NCI-H1105 treated with DMSO at 0.1 percent for 48 hours (cell line): ENCODE results near the gene CRB2.

ENCODE experiments used
- DNase-seq: peaks from one replicate; lab custom pipeline; 2025; lab: John Stamatoyannopoulos, UW

Gene CRB2

GRCh38 chr9:123355761-123356431, at the start of gene CRB2:
Gene CRB2 (plus strand): TSS chr9:123356197. CDS start chr9:123356261, 64 bp downstream.
- no peak for DNase-seq

- DNase-seq: no peak
Observed at GRCh38 chr9:123309611-123310010, 46.4 kb upstream of the CRB2 start.

DNA sequence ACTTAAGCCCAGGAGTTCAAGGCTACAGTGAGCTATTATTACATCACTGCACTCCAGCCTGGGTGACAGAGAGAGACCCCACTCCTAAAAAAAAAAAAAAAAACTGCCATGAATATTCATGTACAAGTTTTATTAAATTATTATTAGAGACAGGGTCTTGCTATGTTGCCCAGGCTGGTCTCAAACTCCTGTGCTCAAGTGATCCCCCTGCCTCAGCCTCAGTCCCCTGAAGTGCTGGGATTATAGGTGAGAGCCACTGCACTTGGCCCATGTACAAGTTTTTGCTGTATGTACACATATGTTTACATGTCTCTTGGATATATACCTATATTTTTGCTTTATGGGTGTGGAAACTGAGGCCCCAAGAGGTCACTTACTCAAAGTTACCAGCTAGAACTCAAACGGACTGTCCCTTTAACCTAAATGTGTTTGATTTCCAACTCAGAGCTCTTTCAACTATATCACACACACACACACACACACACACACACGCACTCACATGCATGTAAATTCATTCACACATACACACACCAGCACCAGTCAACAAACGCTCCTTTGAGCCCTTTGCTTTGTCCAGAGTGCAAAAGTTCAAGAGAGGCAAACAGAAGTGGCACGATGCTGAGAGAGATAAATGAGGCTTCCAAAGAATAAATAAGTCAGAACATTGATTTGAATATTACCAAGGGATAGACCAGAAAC, 45.3 kb upstream of the CRB2 start:
- DNase-seq: no peak

DNA sequence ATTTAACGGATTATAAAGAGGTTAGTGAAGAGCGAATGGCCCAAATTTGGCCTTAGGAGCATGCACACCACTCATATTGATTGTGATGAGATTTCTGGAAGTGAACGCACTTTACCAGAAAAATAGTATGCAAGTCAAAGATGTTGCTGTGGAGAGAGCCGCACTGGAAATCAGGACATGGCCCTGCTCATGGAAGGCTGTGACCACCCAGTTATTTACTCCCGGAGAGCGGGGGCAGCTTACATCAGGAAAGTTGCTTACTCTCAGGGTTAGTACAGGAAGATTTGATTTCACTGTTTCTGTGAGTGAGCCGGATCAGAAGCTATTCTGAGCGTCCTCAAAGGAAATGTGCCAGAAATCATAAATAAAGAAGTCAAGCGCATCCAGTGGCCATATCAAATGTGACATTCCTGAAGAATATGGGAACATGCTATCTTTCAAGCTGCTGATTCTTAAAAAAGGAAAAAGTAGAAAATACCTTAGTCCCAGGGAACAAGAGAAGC, 44.7 kb upstream of the CRB2 start:
- DNase-seq: no peak

DNA sequence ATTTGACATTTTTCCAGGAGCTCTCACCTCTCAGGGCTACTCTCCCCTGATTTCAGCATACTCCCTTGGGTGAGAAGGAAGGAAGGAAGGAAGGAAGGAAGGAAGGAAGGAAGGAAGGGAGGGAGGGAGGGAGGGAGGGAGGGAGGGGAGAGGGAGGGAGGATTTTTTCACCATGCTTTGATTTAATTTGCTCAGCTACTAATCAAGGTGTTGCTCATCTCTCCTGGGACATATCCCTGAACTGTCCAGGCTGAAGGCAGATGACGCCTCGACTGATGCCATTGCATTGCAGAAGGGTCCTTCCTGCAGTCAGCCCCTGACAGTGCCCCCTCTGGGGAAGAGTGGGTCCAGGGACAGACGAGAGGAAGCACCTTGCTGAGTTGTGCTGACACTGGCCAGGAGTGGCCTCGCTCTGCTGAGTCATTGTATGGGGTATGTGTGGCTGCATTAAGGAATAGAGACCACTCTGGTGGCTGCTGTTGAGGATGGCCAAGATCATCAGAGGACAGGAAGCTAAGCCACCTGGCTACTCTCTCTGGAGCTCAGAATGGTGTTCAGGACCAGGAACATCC, 43.6 kb upstream of the CRB2 start:
- DNase-seq: no peak

DNA sequence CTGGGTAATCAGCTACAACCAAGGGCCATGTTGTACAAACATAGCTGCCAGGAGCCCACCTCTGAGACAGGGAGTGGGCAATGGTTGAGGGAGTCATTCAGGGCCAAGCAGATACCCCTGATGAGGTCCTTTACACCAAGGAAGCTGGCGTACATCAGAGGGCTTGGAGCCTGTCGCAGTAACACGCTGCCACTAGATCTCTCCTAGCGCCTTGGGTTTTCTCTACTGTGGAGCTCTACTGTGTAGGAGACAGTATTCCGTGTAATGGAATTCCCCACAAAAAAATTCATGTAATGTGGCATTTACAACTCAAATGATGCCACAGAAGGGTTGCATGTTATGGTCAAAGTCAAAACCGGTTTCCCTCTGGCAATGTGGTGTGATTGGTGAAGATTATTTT, 41.4 kb upstream of the CRB2 start:
- DNase-seq: no peak

DNA sequence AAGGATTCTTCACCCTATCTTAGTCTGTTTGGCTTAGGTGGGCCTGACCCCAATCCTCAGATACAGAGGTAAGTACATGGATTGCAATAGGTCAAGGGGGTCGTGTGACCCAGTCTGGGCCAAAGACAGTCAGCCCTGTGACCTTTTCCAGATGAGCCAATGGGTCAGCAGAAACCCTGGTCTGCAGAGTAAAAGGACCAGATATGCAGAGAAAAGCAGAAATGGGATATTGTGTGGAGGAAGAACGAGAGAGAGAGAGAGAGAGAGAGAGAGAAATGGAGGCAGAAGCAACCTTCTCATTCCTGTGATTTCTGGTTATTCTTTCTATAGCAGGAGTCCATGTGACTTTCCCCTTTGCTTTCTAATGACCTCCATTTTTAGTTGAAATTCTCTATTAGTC, 40.4 kb upstream of the CRB2 start:
- DNase-seq: no peak

DNA sequence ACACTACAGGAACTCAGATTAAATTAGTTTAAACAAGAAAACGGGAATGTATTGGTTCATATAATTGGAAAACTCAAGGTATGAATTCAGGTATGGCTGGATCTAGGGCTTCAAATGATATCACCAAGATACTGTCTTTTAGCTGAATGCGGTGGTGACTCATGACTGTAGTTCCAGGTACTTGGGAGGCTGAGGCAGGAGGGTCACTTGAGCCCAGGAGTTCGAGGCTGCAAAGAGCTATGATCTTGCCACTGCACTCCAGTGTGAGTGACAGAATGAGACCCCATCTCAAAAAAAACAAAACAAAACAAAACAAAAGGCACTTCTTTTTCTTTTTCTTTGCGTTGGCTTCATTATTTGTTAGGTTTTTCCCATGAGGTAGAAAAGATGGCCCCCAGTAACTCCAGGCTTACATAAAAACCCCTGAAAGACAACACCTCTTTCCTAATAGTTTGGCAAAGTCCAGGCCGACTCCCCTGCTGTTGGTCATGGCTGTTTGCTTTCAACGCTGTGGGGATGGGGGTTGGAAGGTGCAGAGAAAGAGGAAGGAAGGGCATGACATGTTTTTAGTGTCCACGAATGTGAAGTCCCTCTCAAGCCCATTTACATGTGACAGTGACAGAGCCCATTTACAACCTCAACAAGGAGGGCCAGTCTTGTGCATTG, 39.8 kb upstream of the CRB2 start:
- no peak for DNase-seq

DNA sequence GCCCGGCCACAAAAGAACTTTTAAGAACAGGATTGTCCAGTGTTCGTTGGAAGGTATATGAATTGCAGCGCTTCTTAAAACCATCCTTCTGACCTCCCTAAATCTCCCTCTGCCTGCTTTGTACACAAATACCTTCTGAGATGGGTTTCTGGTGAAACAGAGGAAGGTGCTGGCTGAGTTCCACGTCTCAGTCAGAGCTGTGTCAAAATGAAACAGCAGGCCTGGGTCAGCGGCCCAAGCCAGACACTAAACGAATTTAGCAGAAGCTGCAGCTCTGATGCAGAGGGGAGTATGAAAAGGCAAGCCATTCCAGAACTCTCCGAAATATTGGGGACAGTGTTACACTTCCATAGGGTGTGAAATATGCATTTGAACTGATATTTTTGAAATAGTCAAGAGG, 37.8 kb upstream of the CRB2 start:
- DNase-seq: no peak

GRCh38 chr9:123318961-123319421, 37.0 kb upstream of the CRB2 start:
- DNase-seq: no peak

DNA sequence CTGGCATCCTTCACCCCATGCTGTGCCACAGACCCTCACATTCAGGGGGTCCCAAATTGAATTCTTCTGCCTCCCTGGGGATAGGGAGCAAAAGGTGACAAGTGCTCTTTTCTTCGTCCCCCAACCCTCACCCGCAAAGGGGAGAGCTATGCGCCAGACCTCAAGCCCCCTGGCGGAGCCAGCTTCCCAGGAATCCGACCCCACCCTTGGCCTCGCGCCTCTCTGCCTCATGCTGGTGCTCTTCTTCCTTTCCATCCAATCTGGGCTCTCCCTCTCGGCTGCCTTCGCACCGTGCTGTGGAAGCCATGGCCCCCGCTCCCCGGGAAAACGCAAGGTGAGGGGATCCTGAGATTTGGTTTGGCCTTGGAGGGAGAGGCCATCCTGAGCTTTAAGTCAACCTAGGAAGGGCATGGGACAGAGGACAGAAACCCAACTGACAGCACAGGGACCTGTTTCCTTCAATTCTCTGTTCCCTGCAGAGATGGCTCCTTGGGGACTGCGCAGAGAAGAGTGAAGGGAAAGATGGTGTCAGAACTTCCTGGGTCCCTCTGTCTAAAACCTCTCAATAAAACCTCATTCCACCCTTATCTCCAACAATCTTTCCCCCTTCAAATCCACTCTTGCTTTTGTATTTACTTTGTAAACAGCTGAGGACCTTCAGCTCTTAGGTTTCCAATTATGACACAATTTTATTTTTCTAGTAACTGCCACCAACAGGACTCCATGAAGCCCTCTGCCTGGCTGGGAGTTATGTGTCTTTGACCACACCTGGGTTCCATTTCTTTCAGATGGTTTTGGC, 36.3 kb upstream of the CRB2 start:
- no peak for DNase-seq

DNA sequence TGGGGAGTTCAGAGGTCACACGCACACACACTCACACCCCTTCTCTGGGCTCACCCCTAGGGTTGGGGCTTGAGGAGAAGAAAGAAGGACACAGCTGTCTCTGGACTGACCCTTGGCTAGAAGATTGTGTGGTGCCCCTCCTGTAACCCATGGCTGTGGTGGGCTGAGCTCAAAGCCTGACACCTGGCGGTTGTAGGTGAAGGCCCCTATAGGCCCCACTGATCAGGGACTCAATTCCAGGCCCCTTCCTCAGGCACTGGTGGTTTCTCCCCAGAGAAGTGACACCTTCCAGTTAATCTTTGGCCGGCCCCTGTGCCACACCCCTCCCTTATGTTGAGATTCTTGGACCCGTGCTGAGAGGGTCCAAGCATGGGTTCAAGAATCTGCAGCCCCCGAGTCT, 35.2 kb upstream of the CRB2 start:
- no peak for DNase-seq

DNA sequence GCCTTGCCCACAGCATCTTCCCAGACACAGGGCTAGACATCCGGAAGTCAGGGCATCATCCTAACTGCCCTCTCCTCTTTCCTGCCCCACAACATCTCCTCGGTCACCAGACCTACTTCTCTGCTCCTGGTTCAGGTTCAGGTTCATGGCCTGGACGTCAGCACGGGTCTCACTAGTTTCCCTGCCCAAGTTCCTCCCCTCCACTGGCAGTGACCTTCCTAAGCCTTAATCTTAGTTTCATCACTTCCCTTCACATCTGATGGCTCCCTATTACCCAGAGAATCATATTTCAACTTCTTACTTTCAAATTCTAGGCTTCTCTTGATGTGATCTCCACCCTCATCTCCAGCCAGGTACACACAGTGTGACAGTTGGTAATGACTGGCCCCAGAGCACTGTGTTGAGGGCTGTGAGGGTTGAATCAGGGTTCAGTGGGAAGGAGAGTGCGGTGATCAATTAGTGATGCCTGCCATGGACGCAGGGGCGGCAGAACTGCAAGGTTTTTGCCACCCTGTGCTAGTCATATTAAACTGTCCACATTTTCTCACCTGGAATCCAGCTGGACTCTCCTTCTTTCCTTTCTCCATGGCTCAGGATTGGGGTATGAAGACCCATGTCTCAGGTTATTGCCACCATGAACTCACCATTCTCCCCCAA, 34.3 kb upstream of the CRB2 start:
- DNase-seq: no peak

DNA sequence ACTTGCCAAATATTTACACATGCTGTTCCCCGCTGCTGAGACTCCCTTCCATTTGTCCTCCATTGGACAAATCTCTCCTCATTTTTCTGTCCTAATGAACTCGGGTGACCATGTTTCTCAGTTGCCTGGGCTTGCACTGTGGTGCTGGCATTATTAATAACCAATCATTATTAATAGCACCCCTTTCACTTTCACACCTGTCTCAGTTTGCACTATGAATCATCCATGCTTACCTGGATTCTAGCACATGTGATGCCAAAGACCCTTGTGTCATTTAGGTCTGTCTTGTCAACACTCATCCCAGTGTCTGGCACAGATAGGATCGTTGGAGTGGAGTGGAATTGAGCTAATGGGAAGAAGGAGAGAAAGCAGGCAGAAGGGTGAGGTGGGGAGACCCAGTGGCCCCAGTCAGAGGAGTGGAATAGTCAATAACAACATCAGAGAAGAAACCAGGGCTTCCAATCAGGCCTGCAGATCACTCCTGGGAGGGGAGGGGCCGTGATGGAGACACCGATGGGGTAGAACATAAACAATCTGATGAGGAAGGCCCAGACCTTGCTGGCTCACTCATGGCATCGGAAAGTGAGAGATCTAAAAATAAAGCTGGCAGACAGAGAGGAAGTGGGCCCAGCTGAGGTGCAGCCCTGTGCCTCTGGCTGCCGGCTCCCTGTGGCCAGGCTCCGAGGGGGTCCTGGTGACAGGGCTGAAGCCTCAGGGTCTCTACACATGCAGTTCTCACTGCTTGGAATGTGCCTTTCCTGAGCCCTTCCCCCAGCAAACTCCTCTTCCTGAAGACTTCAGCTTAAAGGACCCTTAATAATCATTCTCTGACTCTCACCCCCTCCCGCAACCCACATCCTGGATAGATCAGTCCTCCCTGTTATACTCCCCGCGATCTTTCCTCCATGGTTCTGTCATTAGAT, 33.5 kb upstream of the CRB2 start:
- no peak for DNase-seq

DNA sequence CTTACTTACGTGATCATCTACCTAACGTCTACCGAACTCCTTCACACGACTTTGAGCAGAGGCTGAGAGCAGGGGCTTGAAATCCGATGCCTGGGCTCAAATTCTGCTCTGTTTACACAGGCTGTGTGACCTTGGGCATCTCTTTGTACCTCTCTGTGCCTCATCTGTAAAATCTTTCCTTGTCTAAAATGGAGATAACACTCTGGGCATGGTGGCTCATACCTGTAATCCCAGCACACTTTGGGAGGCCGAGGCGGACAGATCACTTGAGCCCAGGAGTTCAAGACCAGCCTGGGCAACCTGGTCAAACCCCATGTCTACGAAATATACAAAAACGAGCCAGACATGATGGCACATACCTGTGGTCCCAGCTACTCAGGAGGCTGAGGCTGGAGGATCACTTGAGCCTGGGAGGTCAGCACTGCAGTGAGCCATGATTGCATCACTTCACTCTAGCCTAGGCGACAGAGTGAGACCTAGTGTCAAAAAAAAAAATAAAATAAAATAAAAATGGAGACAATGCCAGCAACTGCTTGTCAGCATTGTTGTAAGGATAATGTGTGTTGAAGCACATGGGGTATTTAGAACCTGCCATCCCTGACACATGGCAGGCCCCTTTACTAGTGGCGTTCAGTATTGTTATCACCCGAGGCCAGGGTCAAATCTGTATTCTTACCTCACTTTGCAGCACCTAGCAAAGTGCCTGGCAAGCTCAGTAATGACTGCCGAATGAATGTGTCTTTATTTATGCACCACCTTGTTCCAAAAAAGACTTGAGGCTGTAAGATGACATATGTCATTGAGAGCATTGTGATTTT, 32.6 kb upstream of the CRB2 start:
- DNase-seq: no peak

DNA sequence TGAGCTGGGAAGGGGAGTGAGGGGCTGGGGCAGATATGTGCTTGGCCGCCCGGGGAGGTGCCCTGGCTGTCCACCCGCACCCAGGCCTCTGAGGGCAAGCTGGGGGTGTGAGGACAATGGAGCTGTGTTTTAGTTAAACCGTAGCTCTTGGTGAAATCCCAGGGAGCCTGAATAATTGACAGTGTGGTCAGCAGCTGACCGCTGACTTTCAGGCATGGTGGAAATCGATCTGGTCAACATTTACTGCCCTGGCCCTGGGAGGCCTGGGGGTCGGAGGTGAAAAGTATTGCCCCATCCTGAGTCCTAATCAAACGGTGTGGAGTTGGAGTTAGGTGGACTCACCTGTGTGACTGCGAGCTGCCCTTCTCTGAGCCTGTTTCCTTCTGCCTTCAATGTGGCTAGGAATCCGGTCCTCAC, 31.2 kb upstream of the CRB2 start:
- no peak for DNase-seq

- DNase-seq: no peak
Observed at GRCh38 chr9:123326187-123326586, 29.8 kb upstream of the CRB2 start.

DNA sequence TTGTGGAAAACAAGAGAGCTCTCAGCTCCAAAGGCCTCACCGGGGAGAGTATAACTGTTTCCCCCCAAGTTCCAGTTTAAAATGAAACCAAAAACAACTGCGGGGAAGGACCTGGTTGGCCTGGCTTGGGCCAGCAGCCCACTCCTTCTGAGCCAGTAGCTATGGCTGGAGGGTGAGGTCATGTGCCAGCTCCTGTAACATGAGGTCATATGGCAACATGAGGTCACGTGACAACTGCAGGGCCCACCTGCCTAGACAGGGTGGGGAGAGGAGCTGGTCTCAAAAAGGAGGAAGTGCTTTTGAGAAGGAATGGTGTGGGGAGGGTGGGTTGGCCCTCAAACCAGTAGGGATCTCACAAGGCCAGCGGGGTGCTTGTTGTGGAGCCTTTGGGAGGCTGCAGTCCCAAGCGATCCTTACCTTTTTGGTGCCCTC, 29.3 kb upstream of the CRB2 start:
- DNase-seq: no peak

DNA sequence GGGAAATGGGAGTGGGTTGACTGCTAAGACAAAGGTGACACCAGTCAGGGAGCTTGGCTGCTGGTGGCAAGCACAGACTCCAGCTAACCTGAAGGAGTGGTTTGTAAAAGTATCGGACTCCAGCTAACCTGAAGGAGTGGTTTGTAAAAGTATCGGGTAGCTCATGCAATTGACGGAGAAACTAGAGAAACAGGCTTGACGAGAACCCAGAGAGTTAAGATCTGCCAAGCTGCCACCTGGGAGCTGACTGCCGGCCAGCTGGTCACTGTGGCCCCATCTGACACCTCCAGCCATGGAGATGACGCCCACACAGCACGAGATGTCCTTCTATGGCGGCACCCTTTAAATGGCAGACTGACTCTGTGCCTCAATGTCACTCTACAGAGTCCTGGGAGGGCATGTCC, 28.3 kb upstream of the CRB2 start:
- no peak for DNase-seq
